Body of pancreas (tissue), 4 donors: ENCODE measurements around the gene LTA. TPM values are rescaled to one million over a fixed set of nuclear protein-coding genes. Genes with fewer than 3 reads are reported as not detected.

Experiments
- ATAC-seq: fragments of 150-250 bp; one replicate; pipeline ENCODE4 v1.9.1; 2016
- DNase-seq, 4 donors: peaks; one replicate each; pipeline ENCODE4 v3.0.0-alpha.2; 2019
- H3K27ac ChIP-seq, 4 donors: fragments of 200-600 bp; sonication (generic); 1 replicate in 3 of 4; 2 replicates in 1 of 4; pipeline versions ENCODE4 v1.5.1 to v1.6.1; 2016 to 2019; ENCODE audit warnings: mild to moderate bottlenecking in 1 of 4, mixed read lengths in 1 of 4, moderate library complexity in 1 of 4
- H3K27me3 ChIP-seq, 2 donors: fragments of 200-600 bp; sonication (generic); one replicate each; pipeline ENCODE4 v1.6.0; 2016; ENCODE audit warnings: mild to moderate bottlenecking in 1 of 2
- H3K36me3 ChIP-seq, 2 donors: fragments of 200-600 bp; sonication (generic); replicated peaks in 1 of 2; 2 replicates each; pipeline ENCODE4 v1.5.1; 2016; ENCODE audit warnings: low read depth in 2 of 2; ENCODE audit not compliant: insufficient read depth in 1 of 2
- H3K4me1 ChIP-seq: fragments of 200-600 bp; sonication (generic); one replicate; pipeline ENCODE4 v1.6.0; 2016
- H3K4me3 ChIP-seq, 2 donors: fragments of 200-600 bp; sonication (generic); 1 replicate in 1 of 2; 2 replicates in 1 of 2; pipeline ENCODE4 v1.5.1; 2016 to 2019
- H3K9me3 ChIP-seq, 3 donors: fragments of 200-600 bp; sonication (generic); 1 replicate in 2 of 3; 2 replicates in 1 of 3; pipeline ENCODE4 v1.5.1; 2016
- POLR2A ChIP-seq, 3 donors: fragments of 450-650 bp; IDR thresholded peaks; one replicate each; pipeline ENCODE4 v1.6.1; 2016; ENCODE audit warnings: antibody characterized with exemption in 3 of 3, mild to moderate bottlenecking in 2 of 3
- WGBS, 2 donors: methylation state at CpG; one replicate each; pipeline ENCODE4 v1.1.5; 2017; 5-methylcytosine and 5-hydroxymethylcytosine counted together
- intact Hi-C: fragments of 100-400 bp; cut with DNase I; formaldehyde crosslinking; loops from one replicate; pipeline ENCODE4 v1.15.1; 2023
- total RNA-seq, 2 donors: library from RNA; depleted of rRNA; stranded (reverse); fragments of >200 nt; gene quantifications; one replicate each; pipeline ENCODE4 v1.1.0, GENCODE V29; 2016
- TF ChIP-seq, protein P1 (sequence below), 7 experiments: fragments of 450-650 bp in 4 of 7; fragments of 200-600 bp in 3 of 7; sonication (generic) in 3 of 7; IDR thresholded peaks; one replicate each; pipeline ENCODE4 v1.5.1; 2016 to 2019; ENCODE audit warnings: antibody characterized with exemption in 7 of 7

Gene LTA
- total RNA-seq, 2 donors from 2014 or later = not detected

DNA sequence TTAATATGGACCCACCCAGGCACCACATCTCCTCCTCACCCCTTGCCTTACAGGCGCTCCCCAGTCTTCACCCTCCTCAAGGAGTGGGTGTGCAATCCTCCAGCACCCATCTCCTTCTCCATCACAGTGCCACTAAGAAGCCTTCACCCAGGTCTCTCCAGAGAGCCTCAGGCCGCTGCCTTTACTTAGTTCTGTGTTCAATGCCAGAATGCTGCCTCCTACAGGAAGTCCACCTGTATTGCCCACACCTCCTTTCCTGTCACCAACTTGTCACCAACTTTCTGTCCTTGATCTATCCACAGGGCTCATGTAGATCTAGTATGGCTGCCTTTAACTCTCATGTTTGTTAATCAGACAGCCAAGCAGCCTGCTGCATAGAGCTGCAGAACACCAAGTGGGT, 13.4 kb downstream of the LTA start:
- DNase-seq (no peak), ATAC-seq (no peak)
- no peaks in the 10 kb centered on the region for H3K36me3 ChIP-seq
- intact Hi-C loops = no loop called here
- no peak overlapping the region for H3K27ac ChIP-seq
- no peaks in the 10 kb centered on the region for H3K9me3 ChIP-seq
- no peaks in the 10 kb centered on the region for H3K27me3 ChIP-seq
- 48 to 54% methylated on average over 2 of the region's 2 CpGs for WGBS, 2 donors
- peaks cover 15% of the 10 kb centered on the region for H3K4me1 ChIP-seq
- no peak for TF ChIP-seq POLR2A (IDR thresholded peaks at IDR 0.05)
- TF ChIP-seq, protein P1, sequence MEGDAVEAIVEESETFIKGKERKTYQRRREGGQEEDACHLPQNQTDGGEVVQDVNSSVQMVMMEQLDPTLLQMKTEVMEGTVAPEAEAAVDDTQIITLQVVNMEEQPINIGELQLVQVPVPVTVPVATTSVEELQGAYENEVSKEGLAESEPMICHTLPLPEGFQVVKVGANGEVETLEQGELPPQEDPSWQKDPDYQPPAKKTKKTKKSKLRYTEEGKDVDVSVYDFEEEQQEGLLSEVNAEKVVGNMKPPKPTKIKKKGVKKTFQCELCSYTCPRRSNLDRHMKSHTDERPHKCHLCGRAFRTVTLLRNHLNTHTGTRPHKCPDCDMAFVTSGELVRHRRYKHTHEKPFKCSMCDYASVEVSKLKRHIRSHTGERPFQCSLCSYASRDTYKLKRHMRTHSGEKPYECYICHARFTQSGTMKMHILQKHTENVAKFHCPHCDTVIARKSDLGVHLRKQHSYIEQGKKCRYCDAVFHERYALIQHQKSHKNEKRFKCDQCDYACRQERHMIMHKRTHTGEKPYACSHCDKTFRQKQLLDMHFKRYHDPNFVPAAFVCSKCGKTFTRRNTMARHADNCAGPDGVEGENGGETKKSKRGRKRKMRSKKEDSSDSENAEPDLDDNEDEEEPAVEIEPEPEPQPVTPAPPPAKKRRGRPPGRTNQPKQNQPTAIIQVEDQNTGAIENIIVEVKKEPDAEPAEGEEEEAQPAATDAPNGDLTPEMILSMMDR (IDR thresholded peaks at IDR 0.05) = peak in 1 of 7 experiments; percentile 19
- H3K4me3 ChIP-seq = no peak overlapping the region

DNA sequence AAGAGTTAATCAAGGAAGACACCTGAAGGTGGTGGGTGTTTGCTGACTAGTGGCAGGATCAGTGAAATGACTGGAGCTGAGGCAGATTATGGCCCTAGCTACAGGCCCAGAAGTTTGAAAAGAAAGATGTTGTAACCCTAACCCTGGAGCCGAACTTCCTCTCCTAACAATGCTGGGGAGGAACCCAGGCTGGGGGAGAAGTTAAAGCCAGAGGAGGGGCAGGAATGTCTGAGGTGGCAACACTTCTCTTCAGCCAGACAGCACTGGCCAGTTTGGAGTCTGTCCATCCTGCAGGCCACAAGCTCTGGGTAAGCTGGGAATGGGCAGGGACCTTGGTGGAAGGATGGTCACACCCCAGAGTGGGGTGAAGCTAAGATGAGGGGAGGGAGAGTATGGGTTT, 13.9 kb downstream of the LTA start, which contains the start of gene LST1:
Gene LST1, plus strand, starts transcription at position 270 of the 400 bp plus-strand sequence. CDS start 1,023 bp downstream, outside the sequence.
- DNase-seq (peak in 1 of 4 donors; percentile 28), ATAC-seq (no peak)
- WGBS, 2 donors = 53 to 56% methylated on average over 1 of the region's 1 CpG
- H3K9me3 ChIP-seq = no peaks in the 10 kb centered on the region
- H3K36me3 ChIP-seq = no peaks in the 10 kb centered on the region
- peak within 1 kb of the TSS in 1 of 4 donors; percentile 22 for H3K27ac ChIP-seq
- intact Hi-C loops = no loop called here
- peaks cover 12% of the 10 kb centered on the region for H3K4me1 ChIP-seq
- H3K27me3 ChIP-seq = no peaks in the 10 kb centered on the region
- TF ChIP-seq POLR2A (IDR thresholded peaks at IDR 0.05) = no peak
- TF ChIP-seq, protein P1 (IDR thresholded peaks at IDR 0.05) = no peak
- H3K4me3 ChIP-seq = no peak within 1 kb of the TSS

DNA sequence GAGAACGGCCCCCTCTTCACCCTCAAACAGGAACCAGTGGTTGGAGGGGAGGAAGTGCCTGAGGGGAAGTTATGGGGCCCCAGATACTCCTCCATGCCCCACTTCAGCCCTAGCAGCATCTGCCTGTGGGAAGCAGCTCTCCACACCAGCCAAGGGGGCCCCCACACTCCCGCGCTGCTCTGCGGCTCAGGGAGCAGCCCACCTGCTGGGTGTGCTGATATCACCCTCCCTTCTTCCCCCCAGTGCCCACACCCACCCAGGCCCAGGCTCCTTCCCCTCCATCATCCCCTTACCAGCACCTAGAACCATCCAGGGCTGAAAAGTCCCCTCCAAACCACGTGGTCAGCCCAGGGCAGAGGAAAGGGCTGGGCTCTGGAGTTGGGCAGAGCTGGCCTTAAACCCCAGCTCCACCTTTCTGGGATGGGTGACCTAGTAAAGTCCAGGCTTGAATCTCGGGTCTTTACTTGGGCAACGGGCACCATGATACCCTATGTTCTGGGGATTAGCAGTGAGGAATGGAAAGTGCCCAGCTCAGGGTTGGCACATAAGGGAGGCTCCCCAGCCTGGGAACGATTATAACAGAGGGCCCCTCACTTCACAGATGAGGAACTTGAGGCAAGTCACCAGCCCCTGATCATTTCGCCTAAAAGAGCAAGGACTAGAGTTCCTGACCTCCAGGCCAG, 14.7 kb downstream of the LTA start:
- Histone ChIP-seq H3K4me1 (peaks cover 8% of the 10 kb centered on the region), H3K4me3 (no peak overlapping the region), H3K9me3 (no peaks in the 10 kb centered on the region), H3K36me3 (no peaks in the 10 kb centered on the region), H3K27ac (peak overlapping the region in 1 of 4 donors; percentile 22), H3K27me3 (no peaks in the 10 kb centered on the region)
- intact Hi-C loops = no loop called here
- peak in 1 of 4 donors; percentile 32 for DNase-seq
- ATAC-seq = no peak
- WGBS, 2 donors = 37 to 54% methylated on average over 3 to 9 of the region's 9 CpGs
- TF ChIP-seq, protein P1 (IDR thresholded peaks at IDR 0.05) = no peak
- TF ChIP-seq POLR2A (IDR thresholded peaks at IDR 0.05) = no peak

DNA sequence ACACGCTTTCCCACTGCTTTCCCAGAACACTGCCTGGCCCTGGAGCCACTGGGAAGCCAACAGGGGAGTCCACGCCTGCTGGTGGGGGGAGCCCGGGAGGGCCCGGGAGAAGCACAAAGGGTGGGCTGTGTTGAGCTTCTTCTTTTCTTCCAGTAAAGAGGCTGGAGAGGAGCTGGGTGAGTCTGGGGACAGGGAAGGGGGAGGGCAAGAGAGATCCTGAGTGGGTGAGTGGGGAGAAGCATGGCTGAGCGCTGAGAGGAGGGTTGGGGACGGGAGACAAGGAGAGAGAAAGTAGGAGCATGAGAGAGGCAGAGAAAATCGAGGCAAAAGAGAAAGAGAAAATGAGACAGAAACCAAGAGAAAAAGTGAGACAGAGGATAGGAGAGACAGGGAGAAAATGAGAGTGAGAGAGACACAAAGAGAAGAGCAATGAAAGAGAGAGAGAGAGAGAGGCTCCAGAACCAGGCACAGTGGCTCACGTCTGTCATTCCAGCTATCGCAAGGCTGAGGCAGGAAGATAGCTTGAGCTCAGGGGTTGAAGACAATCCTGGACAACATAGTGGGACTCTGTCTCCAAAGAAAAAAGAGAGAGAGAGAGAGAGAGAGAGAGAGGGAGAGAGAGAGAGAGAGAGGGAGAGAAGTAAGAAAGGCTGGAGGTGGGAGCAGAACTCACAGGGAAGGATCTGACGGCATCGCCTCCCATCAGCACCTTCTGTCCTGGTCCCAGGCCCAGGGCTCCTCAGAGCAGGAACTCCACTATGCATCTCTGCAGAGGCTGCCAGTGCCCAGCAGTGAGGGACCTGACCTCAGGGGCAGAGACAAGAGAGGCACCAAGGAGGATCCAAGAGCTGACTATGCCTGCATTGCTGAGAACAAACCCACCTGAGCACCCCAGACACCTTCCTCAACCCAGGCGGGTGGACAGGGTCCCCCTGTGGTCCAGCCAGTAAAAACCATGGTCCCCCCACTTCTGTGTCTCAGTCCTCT, 16.0 kb downstream of the LTA start:
- H3K9me3 ChIP-seq = no peaks in the 10 kb centered on the region
- no peaks in the 10 kb centered on the region for H3K4me1 ChIP-seq
- DNase-seq = no peak
- no peak for ATAC-seq
- no peak overlapping the region for H3K27ac ChIP-seq
- 56 to 61% methylated on average over 11 of the region's 12 CpGs for WGBS, 2 donors
- intact Hi-C loops = no loop called here
- H3K36me3 ChIP-seq = no peaks in the 10 kb centered on the region
- TF ChIP-seq, protein P1 (IDR thresholded peaks at IDR 0.05) = no peak
- TF ChIP-seq POLR2A (IDR thresholded peaks at IDR 0.05) = no peak
- no peaks in the 10 kb centered on the region for H3K27me3 ChIP-seq
- no peak overlapping the region for H3K4me3 ChIP-seq
